GM23338 (cell line): ENCODE results near the gene TBC1D9. TPM values are rescaled to one million over a fixed set of nuclear protein-coding genes. Genes with fewer than 3 reads are reported as not detected.

ENCODE experiments used
- ATAC-seq: fragments of 200-7000 bp; cut with Tn5 transposase; 3 replicates; pipeline ENCODE4 v1.9.1; 2020
- DNase-seq: peaks from one replicate; pipeline ENCODE4 v3.0.0-alpha.2; 2015; ENCODE audit warnings: low spot score
- H2AFZ ChIP-seq: fragments of 200-600 bp; sonication (generic); 2 replicates; pipeline ENCODE4 v1.8.0; 2016; ENCODE audit warnings: antibody characterized with exemption, mild to moderate bottlenecking, moderate library complexity
- H3F3A ChIP-seq: fragments of 200-600 bp; sonication (generic); replicated peaks from 2 replicates; pipeline ENCODE4 v1.8.0; 2017; ENCODE audit warnings: antibody characterized with exemption, mixed run types, low read depth
- H3K27ac ChIP-seq: fragments of 200-600 bp; sonication (generic); 2 replicates; pipeline ENCODE4 v1.6.1; 2016; ENCODE audit warnings: low read depth
- H3K27me3 ChIP-seq: fragments of 200-600 bp; sonication (generic); 2 replicates; pipeline ENCODE4 v1.8.0; 2016; ENCODE audit warnings: mild to moderate bottlenecking, mixed run types, moderate library complexity; ENCODE audit not compliant: insufficient read depth
- H3K36me3 ChIP-seq: fragments of 200-600 bp; sonication (generic); 2 replicates; pipeline ENCODE4 v1.8.0; 2016; ENCODE audit warnings: mild to moderate bottlenecking; ENCODE audit not compliant: insufficient read depth
- H3K4me1 ChIP-seq: fragments of 200-600 bp; sonication (generic); 2 replicates; pipeline ENCODE4 v1.8.0; 2016; ENCODE audit warnings: mild to moderate bottlenecking, moderate library complexity; ENCODE audit not compliant: insufficient read depth
- H3K4me2 ChIP-seq: fragments of 200-600 bp; sonication (generic); 2 replicates; pipeline ENCODE4 v1.7.1; 2017; ENCODE audit warnings: mixed run types
- H3K4me3 ChIP-seq: fragments of 200-600 bp; sonication (generic); 2 replicates; pipeline ENCODE4 v1.6.1; 2016; ENCODE audit warnings: mixed run types
- H3K79me2 ChIP-seq: fragments of 200-600 bp; sonication (generic); replicated peaks from 2 replicates; pipeline ENCODE4 v1.8.0; 2017; ENCODE audit warnings: mild to moderate bottlenecking; ENCODE audit not compliant: insufficient read depth
- H3K9me2 ChIP-seq: fragments of 200-600 bp; sonication (generic); 2 replicates; pipeline ENCODE4 v1.8.0; 2017; ENCODE audit not compliant: insufficient read depth
- H4K20me1 ChIP-seq: fragments of 200-600 bp; sonication (generic); replicated peaks from 2 replicates; pipeline ENCODE4 v1.8.0; 2017; ENCODE audit warnings: mild to moderate bottlenecking; ENCODE audit not compliant: insufficient read depth
- H3K27ac Mint-ChIP-seq: 2 replicates; pipeline ENCODE4 v1.8.0; 2020; ENCODE audit warnings: inconsistent platforms, mild to moderate bottlenecking, moderate library complexity, mixed read lengths
- H3K27me3 Mint-ChIP-seq: 3 replicates; pipeline ENCODE4 v1.8.0; 2022; ENCODE audit warnings: low read depth, mild to moderate bottlenecking, moderate library complexity, mixed read lengths, inconsistent platforms; ENCODE audit not compliant: insufficient read depth, poor library complexity
- H3K36me3 Mint-ChIP-seq: 3 replicates; pipeline ENCODE4 v1.8.0; 2021; ENCODE audit warnings: low read depth, mild to moderate bottlenecking, inconsistent platforms, moderate library complexity, mixed read lengths
- H3K4me1 Mint-ChIP-seq: 3 replicates; pipeline ENCODE4 v1.8.0; 2020; ENCODE audit warnings: mild to moderate bottlenecking, inconsistent platforms, mixed read lengths
- H3K4me3 Mint-ChIP-seq: 3 replicates; pipeline ENCODE4 v1.8.0; 2021; ENCODE audit warnings: moderate library complexity, mild to moderate bottlenecking, inconsistent platforms, mixed read lengths
- H3K9me3 Mint-ChIP-seq: 3 replicates; pipeline ENCODE4 v1.8.0; 2020; ENCODE audit warnings: moderate library complexity, mild to moderate bottlenecking, inconsistent platforms, mixed read lengths
- CREB1 ChIP-seq: fragments of 250-450 bp; sonication (Bioruptor Pico); IDR thresholded peaks from 2 replicates; pipeline ENCODE4 v1.5.0; 2020; ENCODE audit warnings: low read depth, mild to moderate bottlenecking, moderate library complexity
- EZH2phosphoT487 ChIP-seq: fragments of 200-600 bp; sonication (generic); IDR thresholded peaks from one replicate; pipeline ENCODE4 v1.8.1; 2018; ENCODE audit warnings: antibody characterized with exemption; ENCODE audit not compliant: unreplicated experiment
- JUNB ChIP-seq: IDR thresholded peaks from one replicate; pipeline ENCODE4 v1.6.1; 2016; ENCODE audit warnings: antibody characterized with exemption; ENCODE audit not compliant: unreplicated experiment
- NANOG ChIP-seq: IDR thresholded peaks from 2 replicates; pipeline ENCODE4 v1.6.1; 2016; ENCODE audit warnings: antibody characterized with exemption, borderline replicate concordance
- REST ChIP-seq: IDR thresholded peaks from one replicate; pipeline ENCODE4 v1.6.1; 2018; ENCODE audit warnings: antibody characterized with exemption; ENCODE audit not compliant: unreplicated experiment
- STAT1 ChIP-seq: IDR thresholded peaks from one replicate; pipeline ENCODE4 v1.6.1; 2016; ENCODE audit warnings: antibody characterized with exemption; ENCODE audit not compliant: unreplicated experiment
- ZNF114 ChIP-seq: fragments of 250-450 bp; sonication (Bioruptor Pico); IDR thresholded peaks from 2 replicates; pipeline ENCODE4 v1.5.0; 2020; ENCODE audit warnings: mild to moderate bottlenecking, moderate library complexity
- ZNF331 ChIP-seq: fragments of 250-450 bp; sonication (Bioruptor Pico); IDR thresholded peaks from 2 replicates; pipeline ENCODE4 v1.5.0; 2020; ENCODE audit warnings: low read depth, mild to moderate bottlenecking, moderate library complexity
- ZNF462 ChIP-seq: fragments of 250-450 bp; sonication (Bioruptor Pico); IDR thresholded peaks from 2 replicates; pipeline ENCODE4 v1.5.0; 2020; ENCODE audit warnings: mild to moderate bottlenecking, moderate library complexity
- polyA plus RNA-seq: library from polyadenylated mRNA; unstranded; fragments of >200 nt; fragmentation: Nextera tagmentation; extraction: Ambion mirVana; gene quantifications from 2 replicates; pipeline ENCODE4 v1.2.1, GENCODE V29; 2016
- total RNA-seq: library from RNA; depleted of rRNA; stranded (reverse); fragments of >200 nt; shearing (Covaris generic); gene quantifications from 2 replicates; pipeline ENCODE4 v1.2.3, GENCODE V29; 2014
- TF ChIP-seq, protein P1 (sequence below): IDR thresholded peaks from 2 replicates; pipeline ENCODE4 v1.6.1; 2016; ENCODE audit warnings: antibody characterized with exemption
- TF ChIP-seq, protein P2 (sequence below), 2 experiments: fragments of 200-600 bp in 1 of 2; sonication (generic) in 1 of 2; conservative IDR thresholded peaks; 2 replicates each; pipeline versions ENCODE4 v1.5.1 to v1.6.1; 2016 to 2017; ENCODE audit warnings: antibody characterized with exemption in 2 of 2, low read depth in 2 of 2, mild to moderate bottlenecking in 2 of 2, moderate library complexity in 1 of 2

The TBC1D9 gene
- total and polyA plus RNA-seq, 2 experiments from 2014 or later = 0.03 to 0.56 TPM

- H2AFZ ChIP-seq = no peak overlapping the region
- H3K4me3 Mint-ChIP-seq = no peak overlapping the region
- H3K27me3 Mint-ChIP-seq = peaks cover 1% of the 10 kb centered on the region
- H3K27ac Mint-ChIP-seq = no peak overlapping the region
- H3K27me3 ChIP-seq = no peaks in the 10 kb centered on the region
- H3K36me3 Mint-ChIP-seq = no peaks in the 10 kb centered on the region
- TF ChIP-seq ZNF462 = no peak
- TF ChIP-seq, protein P1, sequence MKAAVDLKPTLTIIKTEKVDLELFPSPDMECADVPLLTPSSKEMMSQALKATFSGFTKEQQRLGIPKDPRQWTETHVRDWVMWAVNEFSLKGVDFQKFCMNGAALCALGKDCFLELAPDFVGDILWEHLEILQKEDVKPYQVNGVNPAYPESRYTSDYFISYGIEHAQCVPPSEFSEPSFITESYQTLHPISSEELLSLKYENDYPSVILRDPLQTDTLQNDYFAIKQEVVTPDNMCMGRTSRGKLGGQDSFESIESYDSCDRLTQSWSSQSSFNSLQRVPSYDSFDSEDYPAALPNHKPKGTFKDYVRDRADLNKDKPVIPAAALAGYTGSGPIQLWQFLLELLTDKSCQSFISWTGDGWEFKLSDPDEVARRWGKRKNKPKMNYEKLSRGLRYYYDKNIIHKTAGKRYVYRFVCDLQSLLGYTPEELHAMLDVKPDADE = no peak
- TF ChIP-seq NANOG = no peak
- no peak for TF ChIP-seq EZH2phosphoT487
- TF ChIP-seq REST = no peak
- TF ChIP-seq JUNB = no peak
- TF ChIP-seq STAT1 = no peak
- TF ChIP-seq, protein P2, sequence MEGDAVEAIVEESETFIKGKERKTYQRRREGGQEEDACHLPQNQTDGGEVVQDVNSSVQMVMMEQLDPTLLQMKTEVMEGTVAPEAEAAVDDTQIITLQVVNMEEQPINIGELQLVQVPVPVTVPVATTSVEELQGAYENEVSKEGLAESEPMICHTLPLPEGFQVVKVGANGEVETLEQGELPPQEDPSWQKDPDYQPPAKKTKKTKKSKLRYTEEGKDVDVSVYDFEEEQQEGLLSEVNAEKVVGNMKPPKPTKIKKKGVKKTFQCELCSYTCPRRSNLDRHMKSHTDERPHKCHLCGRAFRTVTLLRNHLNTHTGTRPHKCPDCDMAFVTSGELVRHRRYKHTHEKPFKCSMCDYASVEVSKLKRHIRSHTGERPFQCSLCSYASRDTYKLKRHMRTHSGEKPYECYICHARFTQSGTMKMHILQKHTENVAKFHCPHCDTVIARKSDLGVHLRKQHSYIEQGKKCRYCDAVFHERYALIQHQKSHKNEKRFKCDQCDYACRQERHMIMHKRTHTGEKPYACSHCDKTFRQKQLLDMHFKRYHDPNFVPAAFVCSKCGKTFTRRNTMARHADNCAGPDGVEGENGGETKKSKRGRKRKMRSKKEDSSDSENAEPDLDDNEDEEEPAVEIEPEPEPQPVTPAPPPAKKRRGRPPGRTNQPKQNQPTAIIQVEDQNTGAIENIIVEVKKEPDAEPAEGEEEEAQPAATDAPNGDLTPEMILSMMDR (conservative IDR thresholded peaks at IDR 0.05; ENCODE audit: low read depth in 2 of 2) = no peak
- no peak for TF ChIP-seq CREB1 (CRISPR knock-in tag)
- no peak for TF ChIP-seq ZNF331 (CRISPR knock-in tag)
- TF ChIP-seq ZNF114 (CRISPR knock-in tag) = no peak
- H3K4me3 ChIP-seq = no peak overlapping the region
- H3K4me1 ChIP-seq = peaks cover 5% of the 10 kb centered on the region
- no peaks in the 10 kb centered on the region for H4K20me1 ChIP-seq
- no peaks in the 10 kb centered on the region for H3F3A ChIP-seq
- H3K4me1 Mint-ChIP-seq = peaks cover 5% of the 10 kb centered on the region; the same call in 2 of the 3 replicates
- H3K9me2 ChIP-seq = no peaks in the 10 kb centered on the region
- no peak overlapping the region for H3K4me2 ChIP-seq
- no peaks in the 10 kb centered on the region for H3K36me3 ChIP-seq
- no peaks in the 10 kb centered on the region for H3K9me3 Mint-ChIP-seq
- no peaks in the 10 kb centered on the region for H3K79me2 ChIP-seq
- DNase-seq = no peak
- H3K27ac ChIP-seq = no peak overlapping the region
- no peak for ATAC-seq
These were observed 26.7 kb downstream of the TBC1D9 start for GRCh38 chr4:140729344-140730049.
